ENCODE results near the gene MS4A3.

MS4A3 gene

GRCh38 chr11:60077981-60078380 lies 21.5 kb downstream of the MS4A3 start:
- no peak overlapping the region for H3K4me3 ChIP-seq (ENCODE audit: low read length)
- TF ChIP-seq CTCF (conservative IDR thresholded peaks at IDR 0.05; ENCODE audit: low read length): no peak
- no peak for DNase-seq (ENCODE audit: low read depth)

GRCh38 chr11:60078745-60079144 lies 22.3 kb downstream of the MS4A3 start:
- no peak overlapping the region for H3K4me3 ChIP-seq (ENCODE audit: low read length)
- TF ChIP-seq CTCF (conservative IDR thresholded peaks at IDR 0.05; ENCODE audit: low read length): no peak
- no peak for DNase-seq (ENCODE audit: low read depth)

GRCh38 chr11:60080535-60080934 lies 24.1 kb downstream of the MS4A3 start:
- no peak for DNase-seq (ENCODE audit: low read depth)
- H3K4me3 ChIP-seq (ENCODE audit: low read length): no peak overlapping the region
- no peak for TF ChIP-seq CTCF (conservative IDR thresholded peaks at IDR 0.05; ENCODE audit: low read length)

- TF ChIP-seq CTCF (conservative IDR thresholded peaks at IDR 0.05; ENCODE audit: low read length): no peak
- no peak overlapping the region for H3K4me3 ChIP-seq (ENCODE audit: low read length)
- no peak for DNase-seq (ENCODE audit: low read depth)
Observed at GRCh38 chr11:60084631-60085273, 28.3 kb downstream of the MS4A3 start.

- no peak for TF ChIP-seq CTCF (conservative IDR thresholded peaks at IDR 0.05; ENCODE audit: low read length)
- no peak overlapping the region for H3K4me3 ChIP-seq (ENCODE audit: low read length)
- DNase-seq (ENCODE audit: low read depth): no peak
Observed at GRCh38 chr11:60085909-60086308, 29.4 kb downstream of the MS4A3 start.

GRCh38 chr11:60087239-60087638 lies 30.8 kb downstream of the MS4A3 start:
- no peak for TF ChIP-seq CTCF (conservative IDR thresholded peaks at IDR 0.05; ENCODE audit: low read length)
- H3K4me3 ChIP-seq (ENCODE audit: low read length): no peak overlapping the region
- no peak for DNase-seq (ENCODE audit: low read depth)

GRCh38 chr11:60088364-60088763 lies 31.9 kb downstream of the MS4A3 start, which contains the start of gene MS4A2:
Gene MS4A2, plus strand, starts transcription at chr11:60088664. Its CDS starts 102 bp downstream, at chr11:60088766.
- H3K4me3 ChIP-seq (ENCODE audit: low read length): no peak within 1 kb of the TSS
- no peak for TF ChIP-seq CTCF (conservative IDR thresholded peaks at IDR 0.05; ENCODE audit: low read length)
- DNase-seq (ENCODE audit: low read depth): no peak

Measured in AG10803 (cell line).